Keratinocyte (primary cell): ENCODE data around the gene CMTM7. TPM values are rescaled to one million over a fixed set of nuclear protein-coding genes. Genes with fewer than 3 reads are reported as not detected.
A peak's percentile ranks its signal among the peaks of the same experiment; 100 is the strongest.

Experiments used
- DNase-seq: peaks from one replicate; pipeline ENCODE4 v3.0.0-alpha.2; 2011; ENCODE audit warnings: low read depth, missing footprints, low spot score
- FAIRE-seq: peaks from 2 replicates; lab custom pipeline; 2011; peaks lifted over from hg19 to GRCh38; lab: Jason Lieb, UNC
- H2AFZ ChIP-seq: 2 replicates; pipeline ENCODE4 v1.6.0; 2012; ENCODE audit warnings: low read length, control low read depth, inconsistent platforms; ENCODE audit not compliant: control insufficient read depth
- H3K27ac ChIP-seq: 2 replicates; pipeline ENCODE4 v1.5.1; 2011; ENCODE audit warnings: low read length; ENCODE audit not compliant: control insufficient read depth, insufficient read depth
- H3K27me3 ChIP-seq: 3 replicates; pipeline ENCODE4 v1.6.0; 2011; ENCODE audit warnings: low read length; ENCODE audit not compliant: control insufficient read depth, insufficient read depth; ENCODE audit errors: extremely low read depth
- H3K36me3 ChIP-seq, 2 experiments: 2 replicates in 1 of 2; 3 replicates in 1 of 2; pipeline ENCODE4 v1.5.1; 2011; ENCODE audit warnings: low read length in 2 of 2, mild to moderate bottlenecking in 1 of 2; ENCODE audit not compliant: control insufficient read depth in 2 of 2, insufficient read depth in 2 of 2; ENCODE audit errors: extremely low read depth in 1 of 2
- H3K4me1 ChIP-seq: 3 replicates; pipeline ENCODE4 v1.5.1; 2011; ENCODE audit warnings: low read length; ENCODE audit not compliant: control insufficient read depth, insufficient read depth; ENCODE audit errors: extremely low read depth
- H3K4me2 ChIP-seq: 3 replicates; pipeline ENCODE4 v1.6.0; 2011; ENCODE audit warnings: low read depth, low read length; ENCODE audit not compliant: control insufficient read depth, insufficient read depth; ENCODE audit errors: extremely low read depth
- H3K4me3 ChIP-seq, 3 experiments: fragments of 200-600 bp in 1 of 3; sonication (generic) in 1 of 3; 2 replicates in 2 of 3; 3 replicates in 1 of 3; pipeline ENCODE4 v1.5.1; 2011 to 2016; ENCODE audit warnings: low read length in 3 of 3, mild to moderate bottlenecking in 3 of 3, control low read depth in 2 of 3, inconsistent platforms in 1 of 3, low read depth in 1 of 3, mixed read lengths in 1 of 3, mixed run types in 1 of 3, moderate library complexity in 1 of 3; ENCODE audit not compliant: control insufficient read depth in 2 of 3, insufficient read depth in 2 of 3; ENCODE audit errors: extremely low read depth in 1 of 3
- H3K79me2 ChIP-seq: 2 replicates; pipeline ENCODE4 v1.6.0; 2012; ENCODE audit warnings: low read length; ENCODE audit not compliant: control insufficient read depth, insufficient read depth
- H3K9ac ChIP-seq: 3 replicates; pipeline ENCODE4 v1.6.0; 2011; ENCODE audit warnings: low read length; ENCODE audit not compliant: control insufficient read depth, insufficient read depth; ENCODE audit errors: extremely low read depth
- H3K9me1 ChIP-seq: 3 replicates; pipeline ENCODE4 v1.6.0; 2011; ENCODE audit warnings: low read length; ENCODE audit not compliant: control insufficient read depth, insufficient read depth; ENCODE audit errors: extremely low read depth
- H3K9me3 ChIP-seq: 2 replicates; pipeline ENCODE4 v1.5.1; 2012; ENCODE audit warnings: low read depth, low read length; ENCODE audit not compliant: control insufficient read depth
- H4K20me1 ChIP-seq: 3 replicates; pipeline ENCODE4 v1.6.0; 2011; ENCODE audit warnings: low read length; ENCODE audit not compliant: control insufficient read depth, insufficient read depth; ENCODE audit errors: extremely low read depth
- CTCF ChIP-seq, 3 experiments: IDR thresholded peaks in 1 of 3; conservative IDR thresholded peaks in 1 of 3; optimal IDR thresholded peaks in 1 of 3; 2 replicates in 2 of 3; 3 replicates in 1 of 3; pipeline versions ENCODE3 to v1.5.1; 2011; ENCODE audit warnings: low read length in 3 of 3, mild to moderate bottlenecking in 3 of 3, moderate library complexity in 2 of 3, control low read depth in 1 of 3, inconsistent platforms in 1 of 3; ENCODE audit not compliant: insufficient read depth in 2 of 3; ENCODE audit errors: extremely low read depth in 1 of 3
- EZH2 ChIP-seq: IDR thresholded peaks from one replicate; pipeline ENCODE4 v1.6.1; 2012; ENCODE audit warnings: inconsistent platforms, mild to moderate bottlenecking, low read length, moderate library complexity
- dilution Hi-C: fragments of 300-500 bp; cut with MboI; formaldehyde crosslinking; loops from one replicate; pipeline ENCODE4 v1.7.0; 2020; ENCODE audit warnings: low sequenced_read_pairs; ENCODE audit not compliant: extremely low pct_ligation_motif_present
- polyA plus RNA-seq, 5 experiments: library from polyadenylated mRNA; depleted of rRNA in 3 of 5; stranded (reverse) in 3 of 5; stranded (forward) in 1 of 5; unstranded in 1 of 5; fragments of >200 nt; gene quantifications; 1 replicate in 1 of 5; 2 replicates in 3 of 5; 3 replicates in 1 of 5; pipeline versions ENCODE4 v1.2.1 to v1.2.3, GENCODE V29; 2011 to 2012; ENCODE audit warnings: missing spikeins in 2 of 5, low read depth in 1 of 5, low replicate concordance in 1 of 5

CMTM7 gene
- polyA plus RNA-seq, 1 donor (not counting 4 experiments of a cell fraction or from before 2014, with no cell fraction given) = 47.2 TPM

- peak overlapping the region; percentile 92 for H3K4me2 ChIP-seq
- H4K20me1 ChIP-seq = no peaks in the 10 kb centered on the region
- H3K27me3 ChIP-seq = no peaks in the 10 kb centered on the region
- no peak for FAIRE-seq
- H3K4me1 ChIP-seq = peaks cover 8% of the 10 kb centered on the region
- H3K9ac ChIP-seq = peak overlapping the region; percentile 88
- no peaks in the 10 kb centered on the region for H3K9me1 ChIP-seq
- peak overlapping the region; percentile 80 to 91 (median 88) for H3K4me3 ChIP-seq
- peak overlapping the region; percentile 76 for H3K27ac ChIP-seq
- dilution Hi-C loops = no loop called here
- no peak for DNase-seq
- H3K79me2 ChIP-seq = peaks cover 35% of the 10 kb centered on the region
- no peak for TF ChIP-seq CTCF (optimal IDR thresholded peaks at IDR 0.05 in 1 of 3, IDR thresholded peaks at IDR 0.05 in 1 of 3, conservative IDR thresholded peaks at IDR 0.05 in 1 of 3; ENCODE audit: extremely low read depth in 1 of 3, insufficient read depth in 2 of 3, low read length in 3 of 3)
- no peak for TF ChIP-seq EZH2
- no peaks in the 10 kb centered on the region for H3K36me3 ChIP-seq
- no peaks in the 10 kb centered on the region for H3K9me3 ChIP-seq
- H2AFZ ChIP-seq = peak overlapping the region; percentile 79
Measured at GRCh38 chr3:32501783-32502117, 110.1 kb downstream of the CMTM7 start.

DNA sequence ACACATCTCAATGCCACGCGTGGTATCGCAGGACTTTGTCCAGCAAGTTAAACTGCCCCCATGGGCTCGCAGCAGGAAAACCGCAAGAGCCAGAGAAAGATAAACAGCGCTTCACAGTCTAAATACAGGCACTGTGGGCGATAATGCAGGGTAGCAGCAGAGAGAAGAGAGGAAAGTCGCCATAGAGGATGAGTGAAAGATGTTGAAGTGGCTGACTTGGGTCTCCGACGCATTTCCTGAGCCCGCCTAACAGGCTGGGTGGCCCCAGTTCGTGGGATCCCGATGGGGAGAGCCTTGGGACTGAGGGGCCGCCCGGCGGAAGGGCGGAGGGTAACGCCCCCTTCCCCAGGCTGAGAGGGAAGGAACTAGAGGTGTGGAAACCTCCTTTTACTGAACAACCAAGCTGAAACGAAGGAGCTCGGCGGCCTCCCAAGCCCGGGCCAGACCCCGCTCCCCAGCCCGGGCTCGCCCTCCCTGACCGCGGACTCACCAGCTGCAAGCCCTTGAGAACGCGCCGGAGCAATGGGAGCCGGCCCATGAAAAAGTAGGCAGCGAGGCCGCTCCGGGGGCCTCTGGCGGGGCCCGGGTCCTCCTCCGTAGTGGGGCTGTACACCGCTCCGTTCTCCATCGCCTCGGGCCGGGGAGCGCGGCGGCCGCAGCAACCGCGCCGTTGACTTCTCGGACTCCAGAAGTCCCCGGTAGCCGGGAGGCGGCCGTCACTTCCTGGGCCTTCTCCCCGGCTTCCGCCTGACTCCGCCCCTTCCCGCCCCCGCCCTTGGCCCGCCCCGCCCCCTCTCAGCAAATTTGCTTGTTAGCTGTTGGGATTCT, 110.7 kb downstream of the CMTM7 start, which contains the start of gene CMTM6:
Gene CMTM6, minus strand, starts transcription at position 735 of the 828 bp plus-strand sequence. Its CDS starts 107 bp downstream, at position 628.
- no peak for FAIRE-seq
- Histone ChIP-seq H3K36me3 (no peaks in the 10 kb centered on the region), H3K79me2 (peaks cover 34% of the 10 kb centered on the region), H3K27ac (peak within 1 kb of the TSS; percentile 76), H3K9me1 (no peaks in the 10 kb centered on the region), H2AFZ (peak within 1 kb of the TSS; percentile 98), H3K4me1 (peaks cover 8% of the 10 kb centered on the region), H3K4me3 (peak within 1 kb of the TSS; percentile 80 to 91 (median 88)), H3K27me3 (no peaks in the 10 kb centered on the region), H3K9ac (peak within 1 kb of the TSS; percentile 88), H3K4me2 (peak within 1 kb of the TSS; percentile 92), H3K9me3 (no peaks in the 10 kb centered on the region), H4K20me1 (no peaks in the 10 kb centered on the region)
- DNase-seq = no peak
- dilution Hi-C loops = no loop called here
- TF ChIP-seq EZH2 = no peak
- no peak for TF ChIP-seq CTCF (optimal IDR thresholded peaks at IDR 0.05 in 1 of 3, IDR thresholded peaks at IDR 0.05 in 1 of 3, conservative IDR thresholded peaks at IDR 0.05 in 1 of 3; ENCODE audit: extremely low read depth in 1 of 3, insufficient read depth in 2 of 3, low read length in 3 of 3)
